ENCODE data around the gene EP400.
"Not testable (repeated sequence)": the region's sequence is repeated elsewhere in the genome, so short reads cannot be mapped to it uniquely, and the experiment has no call there.

The EP400 gene

DNA sequence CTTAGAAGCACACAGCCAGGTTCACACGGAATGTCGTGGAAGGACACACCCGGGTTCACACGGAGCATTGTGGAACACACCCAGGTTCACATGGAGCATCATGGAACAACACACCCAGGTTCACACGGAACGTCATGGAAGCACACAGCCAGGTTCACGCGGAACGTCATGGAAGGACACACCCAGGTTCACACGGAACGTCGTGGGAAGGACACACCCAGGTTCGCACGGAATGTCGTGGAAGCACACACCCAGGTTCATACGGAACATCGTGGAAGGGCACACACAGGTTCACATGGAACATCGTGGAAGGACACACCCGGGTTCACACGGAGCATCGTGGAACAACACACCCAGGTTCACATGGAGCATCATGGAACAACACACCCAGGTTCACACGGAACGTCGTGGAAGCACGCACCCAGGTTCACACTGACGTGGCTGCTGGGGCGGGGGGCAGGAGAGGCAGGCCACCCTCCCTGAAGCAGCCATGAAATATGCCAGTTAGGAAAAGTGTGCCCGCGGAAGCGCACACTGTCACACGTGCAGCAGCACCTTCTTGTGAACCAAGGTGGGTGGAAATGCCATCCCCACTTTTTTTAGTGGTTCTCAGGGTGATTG, 86.4 kb downstream of the EP400 start:
- in situ Hi-C loops (cut with MboI; ENCODE audit: low sequenced_read_pairs), result no loop called here

DNA sequence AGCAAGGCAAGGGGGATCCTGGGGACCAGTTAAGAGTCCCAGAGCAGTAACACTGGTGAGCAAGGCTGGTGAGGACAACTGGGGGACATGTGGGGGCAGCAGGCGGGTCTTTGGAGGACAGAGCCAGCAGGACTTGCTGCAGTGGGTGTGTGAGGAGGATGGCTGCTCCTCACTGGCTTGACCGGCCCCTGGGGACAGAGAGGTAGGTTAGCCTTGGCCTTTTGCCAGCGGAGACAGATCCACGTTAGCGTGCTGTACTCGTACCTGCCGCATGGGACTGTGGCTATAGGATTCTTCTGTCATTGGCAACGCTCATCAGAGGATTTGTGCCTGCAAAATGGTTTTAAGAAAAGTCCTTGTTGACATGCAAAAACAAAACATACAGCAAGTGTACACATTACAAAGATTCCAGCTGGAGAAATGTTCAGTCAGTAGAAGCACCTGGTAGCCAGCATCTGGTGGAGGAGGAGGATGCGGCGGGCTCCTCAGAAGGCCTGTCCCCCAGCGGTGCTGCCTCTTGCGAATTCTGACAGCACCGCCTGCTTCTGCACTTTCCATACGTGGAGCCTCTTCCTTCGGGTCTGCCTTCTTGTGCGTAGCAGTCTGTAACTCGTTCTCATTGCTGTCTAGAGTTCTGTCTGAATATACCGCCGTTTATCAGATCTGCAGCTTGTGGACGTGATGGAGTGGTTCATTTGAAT, 91.3 kb downstream of the EP400 start:
- in situ Hi-C loops (cut with MboI; ENCODE audit: low sequenced_read_pairs), result no loop called here

DNA sequence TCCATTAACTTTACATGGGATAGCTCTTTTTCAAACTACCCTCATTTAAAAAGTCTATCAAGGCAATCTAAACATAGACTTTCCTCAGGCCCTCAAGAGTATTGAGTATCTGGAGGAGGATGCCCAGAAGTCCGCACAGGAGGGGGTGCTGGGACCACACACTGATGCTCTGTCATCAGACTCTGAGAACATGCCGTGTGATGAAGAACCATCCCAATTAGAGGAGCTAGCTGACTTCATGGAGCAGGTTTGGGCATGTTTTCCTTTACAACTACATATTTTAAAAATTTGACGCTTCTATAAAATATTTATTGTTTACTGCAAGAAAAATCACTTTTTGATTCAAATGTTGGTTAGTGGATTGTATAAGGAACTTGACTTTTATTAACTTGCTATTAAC, 93.5 kb downstream of the EP400 start:
- in situ Hi-C loops (cut with MboI; ENCODE audit: low sequenced_read_pairs), result no loop called here

DNA sequence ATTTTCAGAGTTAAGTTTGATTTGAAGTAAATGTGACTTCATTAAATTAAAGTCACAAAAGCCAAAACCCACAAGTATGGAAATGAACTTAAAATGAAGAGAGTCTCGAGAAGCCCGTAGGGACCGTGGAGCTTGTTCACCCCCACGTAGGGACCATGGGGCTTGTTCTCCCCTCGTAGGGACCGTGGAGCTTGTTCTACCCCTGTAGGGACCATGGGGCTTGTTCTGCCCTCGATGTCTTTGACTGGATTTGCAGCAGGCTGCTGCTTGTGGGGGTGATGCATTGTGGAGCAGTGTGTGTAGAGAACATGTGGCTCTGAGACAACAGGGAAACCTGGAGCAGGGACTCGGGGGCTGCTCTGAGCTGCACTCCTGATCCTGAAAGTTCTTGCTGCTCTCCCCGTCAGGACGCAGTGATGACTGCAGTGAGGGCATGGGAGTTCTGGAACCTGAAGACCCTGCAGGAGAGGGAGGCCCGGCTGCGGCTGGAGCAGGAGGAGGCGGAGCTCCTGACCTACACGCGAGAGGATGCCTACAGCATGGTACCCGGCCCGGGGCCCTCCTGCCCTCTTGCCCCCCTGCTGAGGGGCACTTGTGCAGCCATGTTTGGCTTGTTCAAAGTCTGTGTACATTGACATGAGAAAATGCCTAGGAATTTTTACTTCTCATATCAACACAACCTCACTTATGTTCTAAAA, 94.2 kb downstream of the EP400 start:
- in situ Hi-C loops (cut with MboI; ENCODE audit: low sequenced_read_pairs), result no loop called here

DNA sequence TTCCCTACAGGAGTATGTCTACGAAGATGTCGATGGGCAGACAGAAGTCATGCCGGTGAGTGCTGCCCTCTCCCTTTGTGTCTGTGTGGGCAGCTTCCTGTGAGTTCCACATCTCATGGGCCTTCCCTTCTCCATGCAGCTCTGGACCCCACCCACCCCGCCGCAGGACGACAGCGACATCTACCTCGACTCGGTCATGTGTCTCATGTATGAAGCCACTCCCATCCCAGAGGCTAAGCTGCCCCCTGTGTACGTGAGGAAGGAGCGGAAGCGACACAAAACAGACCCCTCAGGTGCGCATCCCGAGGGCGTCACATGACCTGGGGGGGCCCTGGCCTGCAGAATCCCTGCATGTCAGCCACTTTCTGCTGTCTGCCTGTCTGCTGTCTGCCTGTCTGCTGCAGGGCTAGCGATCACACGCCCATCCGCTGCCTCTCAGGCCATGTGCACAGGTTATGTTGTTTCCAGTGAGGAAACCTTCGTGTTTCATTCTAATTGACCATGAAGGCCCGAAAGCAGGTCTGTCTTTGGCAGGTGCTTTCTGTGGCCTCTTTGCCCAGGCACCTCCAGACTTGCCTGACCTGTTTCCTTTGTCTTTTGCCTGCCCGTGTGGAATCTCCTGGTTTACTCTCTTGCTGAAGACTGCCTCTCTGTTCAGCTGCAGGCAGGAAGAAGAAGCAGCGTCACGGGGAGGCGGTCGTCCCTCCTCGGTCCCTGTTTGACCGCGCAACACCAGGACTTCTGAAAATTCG, 95.1 kb downstream of the EP400 start:
- in situ Hi-C loops (cut with MboI; ENCODE audit: low sequenced_read_pairs), result no loop called here

DNA sequence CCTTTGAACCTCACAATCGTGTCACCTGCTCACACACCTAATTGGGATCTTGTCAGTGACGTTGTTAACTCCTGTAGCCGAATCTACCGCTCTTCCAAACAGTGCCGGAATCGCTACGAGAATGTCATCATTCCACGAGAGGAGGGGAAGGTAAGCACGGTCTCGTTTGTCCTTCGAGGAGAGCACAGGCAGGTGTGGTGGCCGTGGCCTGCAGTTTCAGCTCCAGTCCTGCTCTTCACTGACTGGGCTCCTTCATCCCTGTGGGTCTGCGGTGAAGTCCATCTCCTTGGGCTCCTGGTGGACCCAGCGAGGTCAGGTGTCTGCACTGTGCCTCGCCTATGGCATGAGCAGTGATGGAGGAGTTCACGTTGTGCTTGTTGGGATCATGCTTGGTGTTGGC, 96.0 kb downstream of the EP400 start:
- in situ Hi-C loops (cut with MboI; ENCODE audit: low sequenced_read_pairs), result no loop called here

DNA sequence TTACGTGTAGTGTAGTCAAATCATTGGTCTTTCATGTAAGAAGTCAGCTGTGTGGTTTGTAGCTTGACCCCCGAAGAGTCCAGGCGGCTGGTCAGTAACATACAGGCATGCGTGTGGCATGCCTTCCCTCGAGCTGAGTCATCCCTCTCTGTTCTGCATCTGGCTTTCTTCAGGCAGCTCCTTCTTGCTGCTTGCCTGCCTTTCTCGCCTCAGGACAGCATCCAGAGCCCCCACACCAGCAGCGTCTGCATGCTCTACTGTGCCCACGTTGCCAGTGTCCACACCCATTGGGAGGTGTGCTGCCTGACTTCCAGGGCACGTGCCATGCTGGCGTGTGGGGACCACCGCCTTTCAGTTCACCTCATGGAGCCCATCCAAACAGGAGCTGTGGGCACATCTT, 96.8 kb downstream of the EP400 start:
- in situ Hi-C loops (cut with MboI; ENCODE audit: low sequenced_read_pairs), result no loop called here

DNA sequence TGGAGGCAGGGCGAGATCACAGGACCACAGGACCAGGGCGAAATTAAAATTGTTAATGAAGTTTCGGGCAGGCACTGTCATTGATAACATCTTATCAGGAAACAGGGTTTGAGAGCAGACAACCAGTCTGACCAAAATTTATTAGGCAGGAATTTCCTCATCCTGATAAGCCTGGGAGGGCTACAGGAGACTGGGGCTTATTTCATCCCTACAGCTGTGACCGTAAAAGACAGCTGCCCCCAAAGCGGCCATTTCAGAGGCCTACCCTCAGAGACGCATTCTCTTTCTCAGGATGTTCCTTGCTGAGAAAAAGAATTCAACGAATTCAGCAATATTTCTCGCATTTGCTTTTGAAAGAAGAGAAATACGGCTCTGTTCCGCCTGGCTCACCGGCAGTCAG, 97.9 kb downstream of the EP400 start:
- in situ Hi-C loops (cut with MboI; ENCODE audit: low sequenced_read_pairs), result not testable (repeated sequence)

DNA sequence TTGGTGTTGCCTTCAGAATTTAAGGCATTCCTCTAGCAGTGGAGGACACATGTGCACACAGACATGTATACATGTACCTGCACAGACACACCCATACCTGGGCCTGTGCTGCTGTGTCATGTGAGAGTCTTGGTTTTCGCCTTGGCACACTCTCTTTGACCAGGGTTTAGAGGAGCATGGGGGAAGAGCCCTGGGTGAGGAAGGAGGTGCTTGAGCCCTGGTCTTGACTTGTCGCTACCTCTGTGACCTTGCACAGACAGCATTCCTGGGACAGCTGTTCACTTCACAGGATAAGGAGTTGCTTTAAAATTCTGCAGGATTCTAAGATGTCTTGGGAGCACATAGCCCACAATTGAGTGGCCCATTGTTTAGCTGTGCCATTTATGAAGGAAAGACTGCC, 99.7 kb downstream of the EP400 start:
- in situ Hi-C loops (cut with MboI; ENCODE audit: low sequenced_read_pairs), result no loop called here

DNA sequence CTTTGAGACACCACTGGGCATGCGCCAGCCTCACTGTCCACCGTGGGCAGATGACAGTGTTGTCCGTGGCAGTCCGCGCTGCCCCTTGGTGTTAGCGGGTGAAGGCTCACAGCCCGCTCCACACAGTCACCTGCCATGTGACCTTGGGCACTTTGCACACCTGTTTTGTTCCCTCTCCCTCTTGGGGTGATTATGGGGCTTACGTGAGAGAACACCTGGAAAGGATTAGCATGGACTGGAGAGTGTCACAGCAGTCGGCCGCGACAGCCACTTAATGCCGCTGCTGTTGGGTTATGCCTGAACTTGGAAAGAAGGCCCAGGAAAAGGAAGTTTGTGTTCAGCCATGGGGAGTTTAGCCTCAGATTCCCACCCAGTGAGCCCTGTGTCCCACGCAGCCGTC, 100.1 kb downstream of the EP400 start:
- in situ Hi-C loops (cut with MboI; ENCODE audit: low sequenced_read_pairs), result no loop called here

DNA sequence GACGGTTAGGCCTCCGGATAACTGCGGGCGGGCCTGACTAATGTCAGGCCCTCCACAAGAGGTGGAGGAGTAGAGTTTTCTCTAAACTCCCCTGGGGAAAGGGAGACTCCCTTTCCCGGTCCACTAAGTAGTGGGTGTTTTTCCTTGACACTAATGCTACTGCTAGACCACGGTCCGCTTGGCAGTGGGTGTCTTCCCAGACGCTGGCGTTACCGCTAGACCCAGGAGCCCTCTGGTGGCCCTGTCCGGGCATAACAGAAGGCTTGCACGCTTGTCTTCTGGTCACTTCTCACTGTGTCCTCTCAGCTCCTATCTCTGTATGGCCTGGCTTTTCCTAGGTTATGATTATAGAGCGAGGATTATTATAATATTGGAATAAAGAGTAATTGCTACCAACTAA, 102.0 kb downstream of the EP400 start:
- in situ Hi-C loops (cut with MboI; ENCODE audit: low sequenced_read_pairs), result not testable (repeated sequence)

DNA sequence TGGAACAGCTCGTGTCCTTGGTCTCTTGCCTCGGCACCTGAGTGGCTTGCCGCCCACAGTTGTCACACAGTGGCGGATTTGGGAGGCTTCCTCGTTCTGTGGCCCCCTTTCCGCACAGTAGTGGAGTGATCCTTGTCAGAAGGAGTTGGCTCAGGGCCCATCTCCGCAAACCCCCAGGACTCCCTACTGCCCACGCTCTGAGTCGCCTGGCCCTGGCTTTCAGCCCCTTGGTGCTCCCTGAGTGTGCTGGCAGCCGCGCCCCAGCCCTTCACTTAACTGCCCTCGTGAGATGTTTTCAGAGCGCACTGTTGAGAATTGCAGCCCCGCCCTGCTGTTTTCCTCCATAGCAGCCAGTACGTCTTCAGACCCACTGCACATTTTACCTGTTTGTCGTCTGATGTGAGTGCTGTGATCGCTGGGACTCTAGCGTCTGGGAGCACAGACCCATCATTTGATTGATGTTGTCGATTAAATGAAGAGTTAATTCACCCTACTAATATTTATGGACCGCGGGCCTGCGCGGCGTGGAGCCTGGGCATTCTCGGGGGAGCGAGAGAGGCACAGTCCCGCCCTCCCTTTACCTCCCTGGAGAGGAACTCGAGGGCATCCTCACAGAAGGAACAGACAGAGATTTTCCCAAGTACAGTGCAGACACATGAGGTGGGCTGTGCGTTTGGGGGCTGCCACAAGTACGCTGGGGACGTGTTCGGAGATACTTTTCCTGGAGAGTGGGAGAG, 102.6 kb downstream of the EP400 start:
- in situ Hi-C loops (cut with MboI; ENCODE audit: low sequenced_read_pairs), result no loop called here

DNA sequence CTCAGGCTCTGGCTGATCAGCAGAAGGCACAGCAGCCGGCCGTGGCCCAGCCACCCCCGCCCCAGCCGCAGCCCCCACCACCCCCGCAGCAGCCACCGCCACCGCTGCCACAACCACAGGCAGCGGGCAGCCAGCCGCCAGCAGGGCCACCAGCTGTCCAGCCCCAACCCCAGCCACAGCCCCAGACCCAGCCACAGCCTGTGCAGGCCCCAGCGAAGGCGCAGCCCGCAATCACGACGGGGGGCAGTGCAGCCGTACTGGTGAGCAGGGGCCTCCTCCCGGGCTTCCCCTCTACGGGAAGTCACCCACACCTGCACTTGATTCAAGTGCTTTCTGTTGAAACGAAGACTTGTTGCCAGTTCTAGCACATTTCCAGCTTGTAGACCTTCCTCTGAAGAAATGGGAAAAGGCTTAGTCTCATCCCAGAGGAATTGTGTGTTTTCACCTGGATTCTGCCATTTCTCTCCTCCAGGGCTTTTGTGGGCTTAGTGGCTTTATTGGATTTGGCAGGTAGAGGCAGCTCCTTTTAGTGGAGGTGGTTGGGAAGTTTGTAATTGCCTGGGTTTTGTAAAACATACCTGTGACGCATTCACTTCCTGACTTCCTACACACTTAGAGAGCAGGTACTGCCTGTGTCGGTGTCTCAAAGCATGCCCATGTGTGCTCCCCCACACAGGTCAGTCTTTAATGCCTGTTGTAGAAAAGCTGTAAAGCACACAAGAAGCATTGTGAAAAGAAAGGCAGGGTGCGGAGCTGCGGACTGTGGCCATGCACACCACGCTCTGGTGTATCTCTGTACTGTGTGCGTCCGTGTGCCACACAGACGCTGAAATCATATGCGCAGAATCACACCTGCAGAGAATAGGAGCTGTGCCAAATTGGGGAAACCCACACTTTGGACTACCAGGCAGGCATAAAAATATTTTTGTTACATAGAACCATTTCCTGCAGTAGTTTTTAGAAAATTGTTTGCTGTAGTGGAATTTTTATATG, 103.9 kb downstream of the EP400 start:
- in situ Hi-C loops (cut with MboI; ENCODE audit: low sequenced_read_pairs), result no loop called here

DNA sequence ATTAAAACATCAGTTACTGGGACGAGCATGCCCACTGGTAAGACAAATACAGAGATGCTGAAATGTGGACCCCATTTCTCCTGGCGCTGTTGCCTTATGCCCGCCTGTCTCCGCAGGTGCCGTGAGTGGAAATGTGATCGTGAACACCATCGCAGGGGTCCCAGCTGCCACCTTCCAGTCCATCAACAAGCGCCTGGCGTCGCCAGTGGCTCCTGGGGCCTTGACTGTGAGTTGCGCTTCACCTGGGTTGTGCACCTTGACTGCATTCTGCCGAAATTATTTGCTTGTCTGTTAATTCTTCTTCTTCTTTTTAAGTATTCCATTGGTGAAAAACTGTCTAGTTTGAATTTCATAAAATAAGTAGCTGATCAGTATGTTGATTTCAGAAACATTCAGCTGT, 105.2 kb downstream of the EP400 start:
- in situ Hi-C loops (cut with MboI; ENCODE audit: low sequenced_read_pairs), result no loop called here

DNA sequence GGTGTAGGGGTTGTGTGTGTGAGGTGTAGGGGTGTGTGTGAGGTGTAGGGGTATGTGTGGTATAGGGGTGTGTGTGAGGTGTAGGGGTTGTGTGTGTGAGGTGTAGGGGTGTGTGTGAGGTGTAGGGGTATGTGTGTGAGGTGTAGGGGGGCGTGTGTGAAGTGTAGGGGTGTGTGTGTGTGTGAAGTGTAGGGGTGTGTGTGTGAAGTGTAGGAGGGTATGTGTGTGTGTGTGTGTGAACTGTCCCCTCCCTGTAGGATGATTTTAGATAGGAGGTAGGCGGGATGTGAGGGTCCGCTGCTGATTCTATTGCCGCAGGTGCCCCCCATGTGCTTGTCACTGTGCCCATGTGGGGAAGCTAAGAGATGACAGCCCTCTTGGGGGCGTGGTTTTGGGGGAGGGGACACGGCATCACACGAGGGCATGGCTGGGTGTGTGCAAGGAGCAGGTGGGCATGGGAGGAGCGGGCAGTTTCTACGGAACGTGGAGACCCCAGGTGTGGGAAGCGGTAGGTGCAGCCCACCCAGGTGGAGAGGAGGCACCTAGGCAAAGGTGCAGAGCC, 105.9 kb downstream of the EP400 start:
- in situ Hi-C loops (cut with MboI; ENCODE audit: low sequenced_read_pairs), result no loop called here

DNA sequence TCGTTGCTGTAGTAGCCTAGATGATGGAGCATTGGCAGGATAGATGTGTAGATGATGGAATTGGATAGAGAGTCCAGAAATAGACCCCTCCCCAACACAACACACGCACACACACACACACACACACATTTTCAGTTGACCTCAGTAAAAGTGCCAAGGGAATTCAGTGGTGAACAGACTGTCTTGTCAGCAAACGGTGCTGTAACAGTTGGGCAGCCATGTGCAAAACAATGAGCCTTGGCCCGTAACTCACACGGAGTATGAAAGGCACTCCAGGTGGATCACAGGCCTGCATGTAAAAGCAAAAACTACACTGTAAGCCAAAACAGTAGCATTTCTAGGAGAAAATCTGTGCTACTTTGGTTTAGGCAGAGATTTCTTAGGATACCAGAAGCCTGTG, 106.6 kb downstream of the EP400 start:
- in situ Hi-C loops (cut with MboI; ENCODE audit: low sequenced_read_pairs), result no loop called here

DNA sequence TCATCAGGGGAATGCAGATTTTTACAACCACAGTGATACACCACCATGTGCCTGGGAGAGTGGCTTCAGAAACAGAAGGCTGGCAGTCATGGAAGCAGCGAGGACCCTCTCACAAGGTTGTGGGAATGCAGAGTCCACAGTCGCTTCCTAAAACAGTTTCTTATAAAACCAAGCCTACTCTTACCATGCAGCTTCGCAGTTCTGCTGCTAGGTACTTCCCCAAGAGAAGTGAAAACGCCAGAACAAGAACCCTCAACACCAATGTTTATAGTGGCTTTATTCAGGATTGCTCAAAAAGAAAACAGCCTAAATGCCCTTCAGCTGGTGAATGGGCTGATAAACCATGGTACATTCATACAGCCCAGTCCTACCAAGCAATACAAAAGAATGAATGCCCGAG, 107.2 kb downstream of the EP400 start:
- in situ Hi-C loops (cut with MboI; ENCODE audit: low sequenced_read_pairs), result no loop called here

DNA sequence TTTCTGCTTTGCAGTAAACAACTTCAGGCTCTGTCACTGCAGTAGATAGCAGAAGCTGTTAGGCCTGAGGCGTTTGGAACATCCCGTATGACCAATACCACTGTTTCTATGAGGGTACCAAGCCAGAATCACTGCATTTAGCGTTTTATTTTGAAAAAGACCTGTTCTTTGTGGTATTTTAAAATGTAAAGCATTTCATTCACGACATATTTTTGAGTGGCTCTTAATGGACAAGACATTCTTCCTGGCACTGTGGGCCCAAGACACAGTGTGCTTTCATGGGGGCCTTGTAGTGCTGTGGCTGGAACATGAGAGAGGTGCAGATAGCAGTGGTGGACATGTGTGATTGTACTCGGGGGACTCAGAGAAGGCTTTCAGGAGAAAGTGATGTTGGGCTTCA, 107.9 kb downstream of the EP400 start:
- in situ Hi-C loops (cut with MboI; ENCODE audit: low sequenced_read_pairs), result no loop called here

DNA sequence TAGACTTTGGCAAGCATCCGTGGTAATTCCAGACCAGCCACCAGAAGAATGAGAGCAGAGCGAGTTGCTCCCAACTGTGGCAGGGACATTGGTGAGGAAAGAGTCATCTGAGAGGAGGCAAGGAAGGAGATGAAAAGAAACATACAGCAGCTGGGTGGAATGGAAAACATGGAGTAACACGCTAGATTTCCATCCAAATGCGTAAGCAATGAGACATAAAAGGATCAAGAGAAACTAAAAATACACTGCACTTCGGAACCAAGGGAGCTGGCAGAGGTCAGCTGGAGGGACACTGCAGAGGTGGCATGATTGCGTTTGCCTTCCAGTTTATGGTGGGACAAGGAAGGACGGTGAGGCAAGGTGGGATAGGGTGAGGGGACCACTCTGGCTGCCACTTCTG, 111.5 kb downstream of the EP400 start:
- in situ Hi-C loops (cut with MboI; ENCODE audit: low sequenced_read_pairs), result no loop called here

All from HL-60/S4 treated with retinoic acid at 250 ng/mL for 4 days and 3 days (cell line).